ENCODE measurements around the gene MBP.

The MBP gene

GRCh38 chr18:77133051-77133834 is 660 bp upstream of the MBP start:
- peak; percentile 20 for DNase-seq

GRCh38 chr18:77131652-77132368 is 773 bp downstream of the MBP start:
- no peak for DNase-seq

GRCh38 chr18:77131100-77131651 is 1.4 kb downstream of the MBP start:
- no peak for DNase-seq

- no peak for DNase-seq
These were observed 2.1 kb downstream of the MBP start for GRCh38 chr18:77130229-77131099.

- no peak for DNase-seq
These were observed 3.4 kb downstream of the MBP start for GRCh38 chr18:77129150-77129551.

- DNase-seq = peak; percentile 55
These were observed 4.6 kb downstream of the MBP start for GRCh38 chr18:77127769-77128671.

- DNase-seq = no peak
These were observed 8.1 kb downstream of the MBP start for GRCh38 chr18:77124452-77124922.

- DNase-seq = no peak
These were observed 9.0 kb downstream of the MBP start for GRCh38 chr18:77123320-77124231.

GRCh38 chr18:77121523-77121922 is 11.1 kb downstream of the MBP start:
- DNase-seq = no peak

GRCh38 chr18:77119851-77120491 is 12.6 kb downstream of the MBP start:
- no peak for DNase-seq

GRCh38 chr18:77119101-77119850 is 13.3 kb downstream of the MBP start:
- DNase-seq = no peak

- no peak for DNase-seq
These were observed 14.1 kb downstream of the MBP start for GRCh38 chr18:77118256-77119090.

- no peak for DNase-seq
These were observed 16.1 kb downstream of the MBP start for GRCh38 chr18:77116201-77117080.

GRCh38 chr18:77115192-77115953 is 17.2 kb downstream of the MBP start:
- DNase-seq = no peak

- no peak for DNase-seq
These were observed 18.0 kb downstream of the MBP start for GRCh38 chr18:77114415-77115191.

- DNase-seq = no peak
These were observed 18.5 kb downstream of the MBP start for GRCh38 chr18:77114152-77114414.
